Ovary (tissue), 3 donors: ENCODE results near the gene GNG14.

Experiments
- POLR2A ChIP-seq: fragments of 450-650 bp; IDR thresholded peaks from one replicate; pipeline ENCODE4 v1.6.1; 2017; ENCODE audit warnings: antibody characterized with exemption, mild to moderate bottlenecking, moderate library complexity
- TF ChIP-seq, protein P1 (sequence below), 3 donors: fragments of 450-650 bp in 2 of 3; fragments of 200-600 bp in 1 of 3; IDR thresholded peaks; one replicate each; pipeline versions ENCODE4 v1.5.1 to v1.8.0; 2016 to 2022; ENCODE audit warnings: antibody characterized with exemption in 3 of 3, mild to moderate bottlenecking in 1 of 3
- donor health status: DM: no; HTN: no; CAD: no.

DNA sequence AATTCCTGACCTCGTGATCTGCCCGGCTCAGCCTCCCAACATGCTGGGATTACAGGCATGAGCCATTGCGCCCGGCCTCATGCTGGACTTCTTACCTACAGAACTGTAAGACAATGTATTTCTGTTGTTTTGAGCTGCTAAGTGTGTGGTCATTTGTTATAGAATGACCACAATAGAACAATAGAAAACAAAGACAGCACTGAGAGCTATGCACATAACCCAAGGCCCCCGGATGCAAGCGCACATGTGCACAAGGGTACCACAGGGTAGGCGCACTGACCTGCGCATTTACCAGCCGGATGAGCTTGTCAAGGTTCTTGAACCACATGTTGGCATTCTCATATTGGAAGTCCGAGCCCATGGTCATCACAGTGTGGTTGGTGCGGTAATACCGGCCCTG lies 26.8 kb upstream of the GNG14 start:
- TF ChIP-seq, protein P1, sequence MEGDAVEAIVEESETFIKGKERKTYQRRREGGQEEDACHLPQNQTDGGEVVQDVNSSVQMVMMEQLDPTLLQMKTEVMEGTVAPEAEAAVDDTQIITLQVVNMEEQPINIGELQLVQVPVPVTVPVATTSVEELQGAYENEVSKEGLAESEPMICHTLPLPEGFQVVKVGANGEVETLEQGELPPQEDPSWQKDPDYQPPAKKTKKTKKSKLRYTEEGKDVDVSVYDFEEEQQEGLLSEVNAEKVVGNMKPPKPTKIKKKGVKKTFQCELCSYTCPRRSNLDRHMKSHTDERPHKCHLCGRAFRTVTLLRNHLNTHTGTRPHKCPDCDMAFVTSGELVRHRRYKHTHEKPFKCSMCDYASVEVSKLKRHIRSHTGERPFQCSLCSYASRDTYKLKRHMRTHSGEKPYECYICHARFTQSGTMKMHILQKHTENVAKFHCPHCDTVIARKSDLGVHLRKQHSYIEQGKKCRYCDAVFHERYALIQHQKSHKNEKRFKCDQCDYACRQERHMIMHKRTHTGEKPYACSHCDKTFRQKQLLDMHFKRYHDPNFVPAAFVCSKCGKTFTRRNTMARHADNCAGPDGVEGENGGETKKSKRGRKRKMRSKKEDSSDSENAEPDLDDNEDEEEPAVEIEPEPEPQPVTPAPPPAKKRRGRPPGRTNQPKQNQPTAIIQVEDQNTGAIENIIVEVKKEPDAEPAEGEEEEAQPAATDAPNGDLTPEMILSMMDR (IDR thresholded peaks at IDR 0.05) = no peak
- no peak for TF ChIP-seq POLR2A
